Measurements from ENCODE around the gene PTGER2.

DNA sequence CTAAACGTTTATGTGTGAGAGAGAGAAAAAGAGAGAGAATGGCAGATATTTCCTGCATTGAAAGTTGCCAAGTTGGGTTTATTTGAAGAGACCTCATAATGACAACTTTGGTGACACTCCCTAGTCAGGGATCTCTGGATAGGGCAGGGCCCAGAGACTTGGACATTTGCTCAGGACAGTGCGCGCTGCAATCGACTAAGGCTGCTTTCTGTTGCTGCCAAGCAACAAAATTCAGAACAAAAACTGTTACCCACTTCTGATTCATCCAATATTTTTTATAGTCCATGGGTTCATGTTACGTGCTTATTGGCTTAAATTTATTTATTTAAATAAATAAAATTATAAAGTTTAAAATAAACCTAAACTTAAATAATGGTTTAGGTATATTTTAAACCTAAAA lies 34.2 kb downstream of the PTGER2 start:
- no peak for TF ChIP-seq EZH2 (IDR thresholded peaks at IDR 0.05; ENCODE audit: low read length, missing control alignments)
- TF ChIP-seq, protein P1, sequence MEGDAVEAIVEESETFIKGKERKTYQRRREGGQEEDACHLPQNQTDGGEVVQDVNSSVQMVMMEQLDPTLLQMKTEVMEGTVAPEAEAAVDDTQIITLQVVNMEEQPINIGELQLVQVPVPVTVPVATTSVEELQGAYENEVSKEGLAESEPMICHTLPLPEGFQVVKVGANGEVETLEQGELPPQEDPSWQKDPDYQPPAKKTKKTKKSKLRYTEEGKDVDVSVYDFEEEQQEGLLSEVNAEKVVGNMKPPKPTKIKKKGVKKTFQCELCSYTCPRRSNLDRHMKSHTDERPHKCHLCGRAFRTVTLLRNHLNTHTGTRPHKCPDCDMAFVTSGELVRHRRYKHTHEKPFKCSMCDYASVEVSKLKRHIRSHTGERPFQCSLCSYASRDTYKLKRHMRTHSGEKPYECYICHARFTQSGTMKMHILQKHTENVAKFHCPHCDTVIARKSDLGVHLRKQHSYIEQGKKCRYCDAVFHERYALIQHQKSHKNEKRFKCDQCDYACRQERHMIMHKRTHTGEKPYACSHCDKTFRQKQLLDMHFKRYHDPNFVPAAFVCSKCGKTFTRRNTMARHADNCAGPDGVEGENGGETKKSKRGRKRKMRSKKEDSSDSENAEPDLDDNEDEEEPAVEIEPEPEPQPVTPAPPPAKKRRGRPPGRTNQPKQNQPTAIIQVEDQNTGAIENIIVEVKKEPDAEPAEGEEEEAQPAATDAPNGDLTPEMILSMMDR (conservative IDR thresholded peaks at IDR 0.05 in 1 of 2, IDR thresholded peaks at IDR 0.05 in 1 of 2; ENCODE audit: low read depth in 1 of 2, low read length in 2 of 2): no peak
